ENCODE results near the gene ROBO1.
A peak's percentile ranks its signal among the peaks of the same experiment; 100 is the strongest.
"Not testable (repeated sequence)": the region's sequence is repeated elsewhere in the genome, so short reads cannot be mapped to it uniquely, and the experiment has no call there.

The ROBO1 gene

DNA sequence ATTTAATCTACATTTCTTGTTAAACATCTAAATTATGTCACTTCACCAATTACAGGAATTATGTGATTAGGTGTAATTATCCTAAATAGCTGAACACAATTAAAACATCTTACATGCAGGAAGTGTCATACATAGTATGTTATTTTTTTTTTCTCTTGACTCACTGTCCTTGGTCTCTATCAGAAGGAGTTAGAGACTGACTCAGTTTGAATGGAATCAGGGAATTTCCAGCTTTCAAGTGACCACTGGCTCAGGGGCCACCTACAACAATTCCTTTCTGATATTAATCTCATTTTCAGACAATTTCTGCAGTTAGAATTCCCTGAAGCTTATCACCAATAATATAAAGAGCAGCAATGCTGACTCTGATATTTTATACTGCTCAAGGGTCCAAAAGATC, 400.7 kb downstream of the ROBO1 start:
- no peak for DNase-seq

DNA sequence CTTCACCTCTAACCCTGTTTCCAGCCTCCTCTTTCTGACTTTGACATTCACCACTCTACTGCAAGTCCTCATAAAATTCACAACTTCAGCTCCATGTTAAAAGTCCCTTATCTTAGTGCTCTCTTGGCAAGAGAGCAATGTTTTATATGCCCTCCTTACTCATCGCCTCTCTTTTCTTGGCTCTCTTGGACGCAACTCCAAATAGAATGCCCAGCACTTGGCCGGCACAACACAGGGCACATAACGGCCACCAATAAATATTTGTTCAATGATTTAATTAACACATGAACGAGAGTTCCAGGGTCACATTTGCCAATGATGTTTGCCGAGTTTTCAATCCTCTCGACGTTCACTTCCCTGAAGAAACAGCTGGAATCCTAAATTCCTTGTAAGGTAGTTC, 401.4 kb downstream of the ROBO1 start:
- no peak for DNase-seq

DNA sequence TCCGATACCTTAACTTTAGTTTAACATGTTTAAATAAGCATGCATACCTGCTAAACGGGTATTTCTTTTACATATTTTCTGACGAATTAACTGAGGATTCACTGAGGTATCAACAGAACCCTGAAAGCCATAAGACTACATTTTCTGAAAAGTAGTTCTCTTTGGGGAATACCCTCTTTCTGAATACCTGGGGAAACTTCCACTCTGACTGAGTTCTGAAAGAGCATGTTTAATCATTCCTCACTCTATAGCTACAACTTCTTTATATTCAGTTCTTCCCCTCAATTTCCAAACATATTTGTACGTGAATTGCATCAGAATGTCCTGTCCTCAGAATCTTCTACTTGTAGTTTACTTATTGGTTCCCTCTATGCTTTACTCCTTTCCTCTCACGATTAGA, 403.0 kb downstream of the ROBO1 start:
- no peak for DNase-seq

DNA sequence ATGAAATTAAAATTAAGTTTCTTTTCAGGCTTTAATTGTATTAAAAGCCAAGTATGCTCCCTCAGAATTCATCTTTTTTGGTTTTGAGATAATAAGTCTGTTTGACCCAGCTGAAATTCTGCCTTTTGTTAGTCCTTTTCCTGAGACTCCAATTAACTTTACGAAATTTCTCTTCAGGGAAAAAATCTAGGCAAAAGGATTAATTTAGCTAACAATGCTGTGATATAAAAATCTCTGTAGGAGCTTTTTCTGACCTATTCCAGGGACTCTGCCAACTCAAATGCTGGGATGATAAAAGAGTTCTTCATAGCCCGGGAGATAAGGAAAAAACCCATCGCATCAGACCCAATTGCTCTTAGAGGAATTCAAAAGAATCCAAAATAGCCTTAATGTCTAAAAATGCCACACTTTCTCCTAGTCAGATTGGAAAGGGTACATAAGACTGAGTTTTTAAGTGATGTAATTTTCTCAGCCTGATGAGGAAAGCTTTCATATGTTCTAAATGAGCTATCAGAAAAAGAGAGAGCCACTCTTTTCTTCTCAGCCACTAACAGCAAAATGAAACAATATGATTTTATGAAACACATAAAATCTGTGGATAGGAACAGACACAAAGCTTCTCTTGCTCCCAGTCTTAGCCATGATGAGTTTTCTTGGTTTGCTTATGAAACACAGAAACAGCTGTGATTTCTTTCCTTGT, 405.1 kb downstream of the ROBO1 start:
- DNase-seq: no peak

DNA sequence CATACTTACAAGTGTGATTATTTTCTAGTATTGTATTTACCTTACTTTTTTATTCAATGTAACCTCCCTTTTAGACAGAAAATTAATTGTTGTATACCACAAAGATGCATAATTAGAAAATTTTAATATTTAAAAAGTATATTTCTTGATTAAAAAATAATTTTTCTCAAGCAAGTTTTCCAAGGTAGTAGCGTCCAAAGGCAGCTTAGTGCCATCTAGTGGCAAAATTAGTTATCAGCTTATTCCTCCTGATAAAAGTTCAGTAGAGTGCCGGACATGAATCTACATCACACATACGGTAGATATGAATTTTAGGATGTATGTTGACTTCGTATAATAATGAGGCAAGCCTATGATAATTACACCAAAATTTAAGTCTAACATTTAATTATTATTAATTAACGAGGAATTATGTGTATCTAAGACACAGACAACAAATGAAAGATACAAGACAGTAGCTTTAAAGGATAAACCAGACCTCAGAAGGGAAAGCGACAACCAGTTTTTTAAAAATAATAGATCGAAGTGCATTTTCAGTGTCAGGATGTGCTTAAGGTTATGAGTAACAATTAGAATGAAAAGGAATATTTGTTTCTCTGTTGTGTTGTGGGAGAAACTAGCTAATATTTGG, 405.9 kb downstream of the ROBO1 start:
- DNase-seq: peak; percentile 18 to 57 (median 38)

DNA sequence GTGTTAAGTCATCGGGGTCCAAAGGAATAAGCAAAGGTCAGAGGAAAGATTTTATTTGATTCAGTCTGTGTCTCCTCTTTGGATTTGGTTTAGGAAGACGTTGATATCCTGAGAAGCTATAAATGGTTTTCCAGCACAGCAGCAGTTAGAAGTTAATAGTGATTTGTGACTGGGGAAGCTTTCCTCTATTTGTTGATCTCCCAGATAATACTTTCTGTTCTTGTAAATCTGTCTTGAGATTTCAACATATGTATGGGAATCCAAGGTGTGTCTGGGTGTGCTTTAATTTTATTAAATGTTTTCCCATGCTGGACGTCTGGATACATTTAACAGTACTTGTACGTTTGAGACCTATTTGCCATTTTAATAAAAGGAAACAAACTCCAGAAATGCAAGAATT, 409.5 kb downstream of the ROBO1 start:
- no peak for DNase-seq

DNA sequence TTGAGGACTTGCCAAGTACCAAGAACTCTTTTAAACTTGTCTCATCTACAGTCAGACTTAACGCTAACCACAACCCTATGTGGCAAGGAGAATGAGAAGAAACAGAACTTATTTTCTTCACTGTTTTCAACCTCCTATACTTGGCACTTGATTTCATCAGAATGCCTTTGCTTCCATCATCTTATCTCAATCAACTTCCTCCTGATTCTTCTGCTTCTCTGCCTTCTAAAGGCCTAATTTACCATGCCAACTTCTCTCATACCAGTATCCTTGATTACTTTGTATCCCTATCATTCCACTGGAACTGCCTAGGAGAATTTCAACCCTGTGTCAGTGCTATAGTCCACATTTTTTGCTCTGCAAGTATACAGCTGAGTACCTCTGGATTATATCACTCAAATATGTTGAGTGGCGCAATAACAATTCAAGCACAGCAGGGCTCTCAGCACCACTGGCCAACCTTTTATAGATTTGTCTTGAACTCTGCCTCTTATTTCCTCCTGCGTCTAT, 413.6 kb downstream of the ROBO1 start:
- no peak for DNase-seq

DNA sequence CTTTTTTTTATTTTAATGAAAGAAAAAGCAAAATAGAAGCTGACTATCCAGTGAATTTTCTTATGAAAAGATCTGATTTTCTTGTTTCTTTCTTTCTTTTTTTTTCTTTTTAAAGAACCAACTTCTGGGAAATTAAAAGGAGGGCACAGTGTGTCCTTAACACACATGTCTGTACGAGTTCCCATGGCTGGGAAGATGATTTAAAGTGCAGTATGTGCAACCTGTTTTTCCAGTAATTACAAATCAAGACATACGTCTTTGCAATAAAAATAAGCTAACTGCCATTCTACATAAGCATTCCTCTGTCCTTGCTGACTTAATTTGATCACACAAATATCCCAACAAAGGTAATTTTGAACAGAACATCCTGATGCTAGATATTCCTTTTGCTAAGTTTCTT, 416.1 kb downstream of the ROBO1 start:
- no peak for DNase-seq

DNA sequence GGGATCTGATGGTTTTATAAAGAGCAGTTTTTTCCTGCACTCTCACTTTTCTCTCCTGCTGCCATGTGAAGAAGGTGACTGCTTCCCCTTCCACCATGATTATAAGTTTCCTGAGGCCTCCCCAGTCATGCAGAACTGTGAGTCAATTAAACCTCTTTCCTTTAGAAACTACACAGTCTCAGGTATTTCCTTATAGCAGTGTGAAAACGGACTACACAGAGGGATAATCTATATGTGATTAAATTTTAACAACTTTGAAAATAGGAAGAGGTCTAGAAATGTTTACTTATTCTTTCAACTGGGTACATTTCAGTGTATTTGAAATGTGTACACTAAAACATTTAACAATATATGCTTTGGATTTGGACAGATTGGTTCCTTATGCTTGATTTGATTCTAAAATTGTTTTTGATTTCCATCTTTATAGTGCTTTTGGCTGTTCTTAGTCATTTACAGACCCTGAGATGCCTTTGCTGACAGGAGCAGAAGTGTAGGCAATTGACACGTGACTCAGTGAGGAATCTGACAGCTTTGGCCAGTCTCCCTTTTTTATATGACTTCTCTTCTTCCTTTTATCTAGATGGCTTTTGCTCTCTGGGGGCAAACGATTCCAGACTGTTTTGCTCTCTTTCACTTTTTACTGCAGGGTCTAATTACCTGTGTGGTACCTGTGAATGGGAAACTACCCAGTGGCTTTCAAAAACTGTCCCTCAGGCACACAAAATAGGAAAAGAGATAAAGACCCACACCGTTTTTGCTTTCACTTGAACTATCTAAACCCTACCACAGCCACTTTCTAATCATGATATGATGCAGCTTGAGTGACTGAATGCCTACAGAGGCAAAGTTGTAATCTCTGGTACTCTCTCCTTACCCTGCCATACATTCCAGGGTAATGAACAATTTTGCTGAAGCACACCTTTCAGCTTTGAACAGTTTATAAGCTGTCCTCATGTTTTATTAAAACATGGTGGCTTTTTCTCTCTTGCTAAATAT, 422.6 kb downstream of the ROBO1 start:
- DNase-seq: no peak

DNA sequence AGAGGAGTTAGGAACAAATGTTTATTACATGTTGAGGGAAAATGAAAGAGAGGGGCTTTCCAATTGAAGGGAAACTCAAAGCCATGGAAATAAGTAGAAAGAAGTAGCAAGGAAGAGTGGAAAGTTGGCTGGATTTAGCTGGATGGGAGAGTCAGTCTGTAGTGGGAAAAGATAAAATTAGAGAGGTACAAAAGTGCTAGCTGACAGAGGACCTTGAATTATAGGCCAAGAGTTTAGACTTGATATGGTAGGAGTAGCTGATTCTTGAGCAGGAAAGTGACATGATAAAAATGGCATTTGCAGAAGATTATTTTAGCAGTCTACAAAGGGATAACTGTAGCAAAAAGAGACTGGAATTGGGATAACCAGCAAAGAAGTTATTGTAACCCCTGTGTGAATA, 425.8 kb downstream of the ROBO1 start:
- DNase-seq: no peak

DNA sequence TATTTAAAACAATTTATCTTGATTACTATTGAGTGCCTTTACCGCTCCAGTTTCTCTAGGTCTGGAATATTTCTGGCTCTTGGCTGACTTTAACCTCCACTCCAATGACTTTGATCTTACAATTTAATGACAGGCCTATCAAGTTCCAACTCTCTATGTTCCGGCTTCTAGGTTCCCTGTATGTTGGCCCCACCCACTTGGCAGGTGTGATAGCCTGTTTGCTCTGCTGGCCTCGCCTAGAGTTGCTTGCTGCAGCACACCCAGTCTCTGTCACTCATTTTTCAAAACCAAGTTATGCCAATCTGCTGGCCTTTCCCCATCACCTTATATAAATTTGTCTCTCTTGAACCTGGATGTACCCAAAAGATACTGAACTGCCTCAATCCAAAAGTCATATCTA, 428.0 kb downstream of the ROBO1 start:
- DNase-seq: no peak

DNA sequence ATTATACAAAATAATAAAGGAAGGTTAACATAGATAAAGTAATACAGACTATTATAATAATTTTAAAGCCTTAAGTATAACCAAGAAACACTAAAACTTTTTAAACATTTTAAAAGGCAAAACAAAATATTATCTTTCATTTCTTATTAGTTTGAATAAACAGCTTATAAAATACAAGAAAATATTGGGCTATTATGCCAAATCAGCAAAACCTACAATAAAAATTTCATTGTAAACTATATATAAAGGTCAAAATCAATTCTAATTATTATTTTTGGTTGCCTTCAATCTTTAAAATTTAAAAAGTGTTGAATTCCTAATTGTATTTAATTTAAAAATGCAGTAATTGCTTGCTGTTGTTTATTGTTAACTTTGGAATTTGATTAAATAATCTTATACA, 430.0 kb downstream of the ROBO1 start:
- DNase-seq: no peak

DNA sequence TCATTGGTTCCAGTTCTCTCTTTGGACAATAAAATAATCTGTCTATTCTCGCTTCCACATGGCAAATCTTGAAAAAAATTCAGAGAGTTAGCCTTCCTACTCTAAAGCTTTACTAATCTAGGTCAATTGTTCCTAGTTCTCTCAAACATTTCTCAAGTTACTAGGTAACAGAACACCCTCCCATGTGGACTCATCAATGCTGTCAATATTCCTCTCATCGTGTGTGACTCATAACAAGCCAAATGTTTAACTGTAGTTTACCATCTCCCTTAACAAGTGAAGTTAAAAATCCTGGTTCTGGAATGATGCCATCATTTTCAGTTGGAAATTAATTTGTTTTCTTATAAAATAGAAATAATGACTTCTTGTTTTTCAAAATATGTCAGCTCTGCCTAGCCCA, 438.6 kb downstream of the ROBO1 start:
- no peak for DNase-seq

DNA sequence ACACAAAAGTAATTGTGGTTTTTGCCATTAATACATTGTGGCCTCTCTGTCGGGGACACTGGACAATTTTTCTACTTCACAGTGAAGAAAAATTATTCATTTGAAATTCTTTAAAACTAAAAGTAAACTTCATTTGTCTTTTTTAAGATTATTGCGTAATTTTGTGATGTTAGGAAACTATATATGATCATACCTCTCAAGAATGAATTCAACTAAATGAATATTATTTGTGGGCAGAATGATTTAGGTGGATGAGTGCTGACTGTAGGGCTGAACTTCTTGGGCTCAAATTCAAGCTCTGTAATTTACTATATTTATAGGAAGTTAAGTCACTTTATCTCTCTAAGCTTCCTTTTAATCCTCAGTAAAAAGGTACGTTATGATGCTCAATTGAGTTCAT, 441.2 kb downstream of the ROBO1 start:
- no peak for DNase-seq

DNA sequence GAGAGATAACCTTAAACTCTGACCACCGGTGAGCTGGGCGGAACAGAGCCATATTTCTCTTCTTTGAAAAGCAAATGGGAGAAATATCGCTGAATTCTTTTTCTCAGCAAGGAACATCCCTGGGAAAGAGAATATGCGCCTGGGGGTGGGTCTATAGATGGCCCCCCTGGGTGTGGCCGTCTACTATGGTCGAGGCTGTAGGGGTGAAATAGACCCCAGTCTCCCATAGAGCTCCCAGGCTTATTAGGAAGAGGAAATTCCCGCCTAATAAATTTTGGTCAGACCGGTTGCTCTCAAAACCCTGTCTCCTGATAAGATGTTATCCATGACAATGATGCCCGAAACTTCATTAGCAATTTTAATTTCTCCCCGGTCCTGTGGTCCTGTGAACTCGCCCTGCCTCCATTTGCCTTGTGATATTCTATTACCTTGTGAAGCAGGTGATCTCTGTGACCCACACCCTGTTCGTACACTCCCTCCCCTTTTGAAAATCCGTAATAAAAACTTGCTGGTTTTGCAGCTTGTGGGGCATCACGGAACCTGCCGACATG, 441.9 kb downstream of the ROBO1 start:
- DNase-seq: not testable (repeated sequence)

DNA sequence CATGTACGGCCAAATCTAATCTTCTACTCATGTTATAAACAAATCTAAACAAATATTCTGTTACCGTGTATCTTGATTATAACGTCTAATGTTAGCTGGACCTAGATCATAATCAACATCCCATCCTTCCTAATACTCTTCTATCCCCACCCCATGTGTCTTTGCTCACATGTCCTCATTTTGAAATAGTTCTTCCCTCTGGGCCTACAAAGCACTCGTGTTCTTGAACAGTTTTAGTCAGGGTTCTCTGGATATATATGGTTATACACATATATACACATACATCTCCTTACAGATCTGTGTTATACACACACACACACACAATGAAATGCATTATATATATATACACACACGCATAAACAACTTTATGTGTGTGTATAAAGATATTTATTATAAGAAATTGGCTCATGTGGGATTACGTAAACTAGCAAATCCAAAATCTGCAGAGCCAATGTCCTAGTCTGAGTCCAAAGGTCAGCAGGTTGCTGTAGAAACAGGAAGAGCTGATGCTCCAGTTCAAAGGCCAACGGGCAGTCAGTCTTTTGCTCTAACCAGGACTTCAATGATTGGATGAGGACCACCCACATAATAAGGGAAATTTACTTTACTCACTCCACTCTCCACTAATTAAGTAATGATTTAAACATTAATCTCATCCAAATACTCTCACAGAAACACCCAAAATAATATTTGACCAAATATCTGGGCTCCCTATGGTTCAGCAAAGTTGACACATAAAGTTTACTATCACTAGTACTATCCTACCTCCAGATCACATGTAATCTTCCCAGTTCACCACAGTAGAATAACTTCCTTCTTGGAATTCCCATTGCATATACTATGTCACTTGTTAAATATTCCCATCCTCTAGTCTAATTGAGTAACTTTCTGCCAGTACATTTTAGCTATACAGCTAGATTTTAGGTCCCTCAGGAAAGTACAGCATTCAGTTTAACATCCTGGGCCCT, 450.0 kb downstream of the ROBO1 start:
- no peak for DNase-seq

DNA sequence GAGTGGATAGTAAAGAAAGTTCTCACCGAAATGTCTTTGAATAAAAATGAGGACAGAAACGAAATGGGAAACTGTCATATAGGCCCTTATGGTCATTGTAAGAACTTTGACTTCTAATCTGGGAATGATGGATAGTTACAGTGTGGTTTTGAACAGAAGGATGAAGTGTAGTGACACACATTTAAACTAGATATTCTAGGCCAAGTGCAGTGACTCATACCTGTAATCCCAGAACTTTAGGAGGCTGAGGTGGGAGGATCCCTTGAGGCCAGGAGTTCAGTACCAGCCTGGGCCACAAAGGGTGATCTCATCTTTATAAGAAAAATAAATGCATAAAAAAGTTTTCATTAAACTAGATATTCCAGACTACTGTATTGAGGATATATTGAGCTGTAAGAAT, 452.8 kb downstream of the ROBO1 start:
- no peak for DNase-seq

DNA sequence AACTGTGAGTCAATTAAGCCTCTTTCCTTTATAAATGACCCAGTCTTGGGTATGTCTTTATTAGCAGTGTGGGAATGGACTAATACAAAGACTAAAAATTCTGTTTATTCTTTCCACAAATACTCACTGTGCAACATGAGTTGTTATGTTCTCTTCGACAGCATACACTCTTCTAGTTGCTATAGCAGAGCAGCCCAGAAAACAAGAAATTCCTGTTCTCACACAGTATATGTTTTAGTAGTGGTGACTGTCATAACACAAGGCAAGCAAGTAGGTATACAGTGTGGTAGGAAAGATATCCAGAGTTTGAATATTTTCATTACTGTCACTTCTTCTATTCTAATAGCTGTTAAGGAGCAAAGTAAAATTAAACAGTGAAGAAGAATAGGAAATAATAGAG, 453.3 kb downstream of the ROBO1 start:
- DNase-seq: no peak

DNA sequence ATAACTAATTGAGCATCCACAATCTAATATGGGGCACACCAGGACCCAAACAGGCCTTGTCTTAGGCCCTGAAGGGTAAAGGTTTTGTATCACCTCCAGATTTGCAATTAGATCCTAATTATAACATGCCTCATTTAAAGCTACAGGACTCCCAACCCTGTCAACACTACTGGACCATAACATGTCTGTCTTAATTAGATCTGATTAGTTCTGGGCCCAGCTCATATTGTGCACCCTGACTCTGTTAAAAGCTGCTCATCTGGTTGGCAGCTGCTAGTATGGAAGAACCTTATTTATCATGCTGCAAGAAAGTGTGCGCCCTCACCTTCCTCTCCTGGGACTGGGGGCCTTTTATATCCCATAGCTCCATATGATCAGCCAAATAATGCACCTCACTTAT, 457.8 kb downstream of the ROBO1 start:
- no peak for DNase-seq

DNA sequence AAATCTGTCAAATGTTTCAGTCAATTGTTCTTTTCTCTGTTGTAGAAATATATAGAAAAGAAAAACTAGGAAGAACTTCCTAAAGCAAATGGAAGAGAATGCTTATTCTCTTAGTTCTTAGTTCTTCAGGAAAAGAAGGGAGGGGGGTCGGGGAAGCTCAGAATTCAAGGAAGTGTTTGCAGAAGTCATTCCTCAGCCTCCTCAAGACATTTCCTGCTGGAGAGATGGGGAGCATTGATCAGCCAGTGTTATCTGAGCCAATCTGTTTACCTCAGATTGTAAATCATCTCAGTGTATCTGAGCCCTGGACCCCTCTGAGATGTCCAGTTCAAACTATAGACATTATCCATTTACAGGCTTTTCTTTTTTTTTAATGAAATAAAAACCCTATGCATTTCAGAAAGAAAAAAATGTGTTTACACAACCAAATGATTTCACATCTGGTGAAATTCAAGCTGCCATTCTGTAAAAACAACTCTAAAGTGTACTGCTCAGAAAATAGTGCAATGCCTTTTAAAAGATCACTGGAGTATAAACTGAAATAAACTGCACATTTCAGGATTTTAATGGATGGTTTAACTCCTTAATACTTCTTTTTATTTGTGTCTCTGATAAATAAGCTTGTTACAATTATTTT, 460.7 kb downstream of the ROBO1 start:
- DNase-seq: no peak

DNA sequence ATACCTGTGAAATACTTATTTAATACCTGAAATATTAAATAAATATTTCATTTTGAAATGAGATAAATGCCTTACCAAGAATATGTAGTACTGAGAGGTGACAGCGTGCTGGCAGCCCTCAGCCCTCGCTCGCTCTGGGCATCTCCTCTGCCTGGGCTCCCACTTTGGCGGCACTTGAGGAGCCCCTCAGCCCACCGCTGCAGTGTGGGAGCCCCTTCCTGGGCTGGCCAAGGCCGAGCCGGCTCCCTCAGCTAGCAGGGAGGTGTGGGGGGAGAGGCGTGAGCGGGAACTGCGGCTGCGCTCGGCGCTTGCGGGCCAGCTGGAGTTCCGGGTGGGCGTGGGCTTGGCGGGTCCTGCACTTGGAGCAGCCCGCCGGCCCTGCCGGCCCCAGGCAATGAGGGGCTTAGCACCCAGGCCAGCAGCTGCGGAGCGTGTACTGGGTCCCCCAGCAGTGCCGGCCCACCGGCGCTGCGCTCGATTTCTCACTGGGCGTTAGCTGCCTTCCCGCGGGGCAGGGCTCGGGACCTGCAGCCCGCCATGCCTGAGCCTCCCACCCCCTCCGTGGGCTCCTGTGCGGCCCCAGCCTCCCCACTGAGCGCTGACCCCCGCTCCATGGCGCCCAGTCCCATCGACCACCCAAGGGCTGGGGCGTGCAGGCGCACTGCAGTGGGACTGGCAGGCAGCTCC, 467.7 kb downstream of the ROBO1 start:
- DNase-seq: not testable (repeated sequence)
